Esophagus squamous epithelium (tissue), 5 donors: ENCODE data around the gene WDFY1. TPM values are rescaled to one million over a fixed set of nuclear protein-coding genes. Genes with fewer than 3 reads are reported as not detected.
A peak's percentile ranks its signal among the peaks of the same experiment; 100 is the strongest.

Source experiments
- DNase-seq: peaks from one replicate; lab custom pipeline; 2025; lab: John Stamatoyannopoulos, UW
- H3K27ac ChIP-seq, 4 donors: fragments of 200-600 bp; sonication (generic); one replicate each; pipeline ENCODE4 v1.5.1; 2016 to 2019; ENCODE audit warnings: mild to moderate bottlenecking in 1 of 4
- H3K27me3 ChIP-seq, 4 donors: fragments of 200-600 bp; sonication (generic); 1 replicate in 3 of 4; 2 replicates in 1 of 4; pipeline versions ENCODE4 v1.5.1 to v1.6.0; 2017 to 2021; ENCODE audit warnings: antibody characterized with exemption in 1 of 4
- H3K36me3 ChIP-seq, 3 donors: fragments of 200-600 bp; sonication (generic); one replicate each; pipeline ENCODE4 v1.5.1; 2016 to 2019
- H3K4me1 ChIP-seq, 3 donors: fragments of 200-600 bp; sonication (generic); one replicate each; pipeline ENCODE4 v1.5.1; 2017 to 2019
- H3K4me3 ChIP-seq, 4 donors: fragments of 200-600 bp; sonication (generic); 1 replicate in 3 of 4; 2 replicates in 1 of 4; pipeline ENCODE4 v1.5.1; 2016 to 2019; ENCODE audit warnings: mild to moderate bottlenecking in 2 of 4, moderate library complexity in 1 of 4
- H3K9me3 ChIP-seq, 3 donors: fragments of 200-600 bp; sonication (generic); one replicate each; pipeline ENCODE4 v1.5.1; 2016 to 2019
- POLR2A ChIP-seq, 4 donors: fragments of 450-650 bp; IDR thresholded peaks; one replicate each; pipeline ENCODE4 v1.6.1; 2017; ENCODE audit warnings: antibody characterized with exemption in 4 of 4, mild to moderate bottlenecking in 4 of 4, moderate library complexity in 3 of 4
- WGBS, 2 donors: methylation state at CpG; one replicate each; pipeline ENCODE4 v1.1.5; 2018; 5-methylcytosine and 5-hydroxymethylcytosine counted together
- intact Hi-C: fragments of 100-400 bp; cut with DNase I; formaldehyde crosslinking; loops from one replicate; pipeline ENCODE4 v1.15.0; 2022
- total RNA-seq, 4 donors: library from RNA; depleted of rRNA; stranded (reverse); fragments of >200 nt; gene quantifications; one replicate each; pipeline ENCODE4 v1.1.0, GENCODE V29; 2016
- TF ChIP-seq, protein P1 (sequence below), 6 experiments: fragments of 450-650 bp in 4 of 6; fragments of 200-600 bp in 2 of 6; sonication (generic) in 2 of 6; IDR thresholded peaks; one replicate each; pipeline ENCODE4 v1.5.1; 2016 to 2019; ENCODE audit warnings: antibody characterized with exemption in 6 of 6, mild to moderate bottlenecking in 4 of 6, moderate library complexity in 4 of 6
- donor health status: DM: yes; HTN: yes; CAD: no.

The WDFY1 gene
- total RNA-seq, 4 donors from 2014 or later = 13.8 to 36.4 (median 21.3) TPM

DNA sequence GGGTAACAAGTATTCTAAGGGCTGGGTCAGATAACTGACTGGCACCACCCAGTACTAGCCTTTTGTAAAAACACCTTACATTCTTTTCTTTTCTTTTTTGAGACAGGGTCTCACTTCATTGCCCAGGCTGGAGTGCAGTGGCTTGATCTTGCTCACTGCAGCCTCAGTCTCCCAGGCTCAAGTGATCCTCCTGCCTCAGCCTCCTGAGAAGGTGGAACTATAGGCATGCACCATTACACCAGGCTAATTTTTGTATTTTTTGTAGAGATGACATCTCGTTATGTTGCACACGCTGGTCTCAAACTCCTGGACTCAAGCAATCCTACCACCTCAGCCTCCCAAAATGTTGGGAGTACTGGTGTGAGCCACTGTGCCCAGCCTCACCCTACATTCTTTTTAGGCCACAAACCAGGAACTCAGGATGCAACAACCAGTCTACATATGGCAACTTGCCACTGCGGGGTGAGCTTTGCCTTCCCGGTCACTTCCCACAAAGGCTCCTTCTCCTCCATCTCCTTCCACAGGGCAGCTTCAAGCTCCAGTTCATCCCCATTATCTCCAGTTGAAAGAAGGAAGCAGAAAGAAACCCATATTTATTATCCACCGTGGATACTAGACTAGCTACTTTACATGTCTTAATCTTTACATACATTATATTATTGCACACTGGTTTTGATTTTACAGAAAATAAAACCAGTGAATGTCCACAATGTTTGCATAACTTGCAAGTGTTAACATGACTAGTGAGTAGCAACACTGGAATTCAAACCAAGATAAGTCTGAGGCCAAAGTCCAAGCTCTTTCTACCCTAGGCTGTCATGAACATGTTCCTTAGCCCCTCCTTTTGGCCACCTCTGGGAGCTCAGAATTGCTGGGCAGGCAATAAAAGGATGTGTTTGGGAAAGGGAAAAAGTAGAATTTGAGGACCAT lies 84.1 kb downstream of the WDFY1 start:
- H3K27me3 ChIP-seq = no peaks in the 10 kb centered on the region
- H3K4me3 ChIP-seq = no peak overlapping the region
- H3K9me3 ChIP-seq = no peaks in the 10 kb centered on the region
- peaks cover 0 to 14% (median 4%) of the 10 kb centered on the region in 3 donors for H3K4me1 ChIP-seq
- 22 to 58% methylated on average over 3 to 5 of the region's 5 CpGs for WGBS, 2 donors
- DNase-seq = no peak
- TF ChIP-seq, protein P1, sequence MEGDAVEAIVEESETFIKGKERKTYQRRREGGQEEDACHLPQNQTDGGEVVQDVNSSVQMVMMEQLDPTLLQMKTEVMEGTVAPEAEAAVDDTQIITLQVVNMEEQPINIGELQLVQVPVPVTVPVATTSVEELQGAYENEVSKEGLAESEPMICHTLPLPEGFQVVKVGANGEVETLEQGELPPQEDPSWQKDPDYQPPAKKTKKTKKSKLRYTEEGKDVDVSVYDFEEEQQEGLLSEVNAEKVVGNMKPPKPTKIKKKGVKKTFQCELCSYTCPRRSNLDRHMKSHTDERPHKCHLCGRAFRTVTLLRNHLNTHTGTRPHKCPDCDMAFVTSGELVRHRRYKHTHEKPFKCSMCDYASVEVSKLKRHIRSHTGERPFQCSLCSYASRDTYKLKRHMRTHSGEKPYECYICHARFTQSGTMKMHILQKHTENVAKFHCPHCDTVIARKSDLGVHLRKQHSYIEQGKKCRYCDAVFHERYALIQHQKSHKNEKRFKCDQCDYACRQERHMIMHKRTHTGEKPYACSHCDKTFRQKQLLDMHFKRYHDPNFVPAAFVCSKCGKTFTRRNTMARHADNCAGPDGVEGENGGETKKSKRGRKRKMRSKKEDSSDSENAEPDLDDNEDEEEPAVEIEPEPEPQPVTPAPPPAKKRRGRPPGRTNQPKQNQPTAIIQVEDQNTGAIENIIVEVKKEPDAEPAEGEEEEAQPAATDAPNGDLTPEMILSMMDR (IDR thresholded peaks at IDR 0.05) = no peak
- TF ChIP-seq POLR2A (IDR thresholded peaks at IDR 0.05) = no peak
- no peaks in the 10 kb centered on the region for H3K36me3 ChIP-seq
- intact Hi-C loops = no loop called here
- peak overlapping the region; percentile 4 to 41 (median 16) for H3K27ac ChIP-seq

DNA sequence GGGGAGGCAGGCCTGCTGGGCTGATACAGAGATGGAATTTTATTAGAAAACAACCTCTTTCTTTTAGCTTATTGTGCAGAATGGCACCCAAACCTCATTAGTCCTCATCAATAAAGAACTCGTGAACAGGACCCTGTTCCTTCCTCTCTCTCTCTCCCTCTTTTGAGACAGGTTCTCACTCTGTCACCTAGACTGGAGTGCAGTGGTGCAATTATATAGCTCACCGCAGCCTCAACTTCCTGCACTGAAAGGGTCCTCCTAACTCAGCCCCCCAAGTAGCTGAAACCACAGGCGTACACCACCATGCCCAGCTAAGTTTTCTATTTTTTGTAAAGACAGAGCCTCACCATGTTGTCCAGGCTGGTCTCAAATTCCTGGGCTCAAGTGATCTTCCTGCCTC lies 86.1 kb downstream of the WDFY1 start:
- 84 to 96% methylated on average over 3 of the region's 3 CpGs for WGBS, 2 donors
- no peak for TF ChIP-seq POLR2A (IDR thresholded peaks at IDR 0.05)
- TF ChIP-seq, protein P1 (IDR thresholded peaks at IDR 0.05) = no peak
- intact Hi-C loops = no loop called here
- Histone ChIP-seq H3K36me3 (no peaks in the 10 kb centered on the region), H3K4me1 (peaks cover 0 to 14% (median 4%) of the 10 kb centered on the region in 3 donors), H3K9me3 (no peaks in the 10 kb centered on the region), H3K27ac (no peak overlapping the region), H3K4me3 (no peak overlapping the region), H3K27me3 (no peaks in the 10 kb centered on the region)
- no peak for DNase-seq

DNA sequence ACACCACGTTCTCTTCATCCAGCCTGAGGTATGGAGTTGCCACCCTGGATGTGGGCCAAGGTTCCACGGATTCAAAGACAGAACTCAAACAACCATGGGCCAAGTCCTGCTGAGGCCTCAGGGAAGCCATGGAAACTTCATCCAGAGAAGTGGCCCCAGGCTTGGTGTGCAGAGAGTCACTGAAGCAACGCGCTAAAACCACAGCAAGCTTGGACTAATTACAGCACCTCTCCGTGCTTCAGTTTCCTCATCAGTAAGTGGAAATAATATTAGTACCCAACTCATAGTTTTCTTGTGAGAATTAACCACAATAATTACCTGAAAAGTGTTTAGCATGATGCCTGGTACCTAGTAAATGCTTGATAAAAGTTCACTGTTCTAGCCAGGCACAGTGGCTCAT lies 88.6 kb downstream of the WDFY1 start:
- peaks cover 0 to 12% (median 3%) of the 10 kb centered on the region in 3 donors for H3K4me1 ChIP-seq
- no peaks in the 10 kb centered on the region for H3K36me3 ChIP-seq
- DNase-seq = no peak
- intact Hi-C loops = no loop called here
- 51 to 74% methylated on average over 2 to 3 of the region's 5 CpGs for WGBS, 2 donors
- TF ChIP-seq POLR2A (IDR thresholded peaks at IDR 0.05) = no peak
- TF ChIP-seq, protein P1 (IDR thresholded peaks at IDR 0.05) = no peak
- no peaks in the 10 kb centered on the region for H3K27me3 ChIP-seq
- no peaks in the 10 kb centered on the region for H3K9me3 ChIP-seq
- no peak overlapping the region for H3K4me3 ChIP-seq
- no peak overlapping the region for H3K27ac ChIP-seq

DNA sequence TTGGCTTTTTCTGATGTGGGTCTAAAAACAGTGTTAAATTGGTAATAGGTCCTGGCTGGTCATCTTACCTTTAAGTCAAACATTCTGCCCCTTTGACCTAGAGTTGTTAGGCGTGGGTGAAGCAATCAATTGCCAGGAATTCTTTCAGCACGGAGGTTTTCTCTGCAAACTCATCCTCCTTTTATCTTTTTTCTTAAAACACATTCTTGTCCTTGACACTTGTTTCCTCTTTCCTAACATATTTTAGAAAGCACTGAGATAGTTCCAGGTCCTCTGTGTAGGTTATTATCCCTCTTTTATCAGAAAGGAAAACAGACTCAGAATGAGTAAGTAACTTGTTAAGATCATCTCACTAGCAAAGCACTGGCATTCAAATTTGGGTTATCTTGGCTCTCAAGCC lies 89.1 kb downstream of the WDFY1 start:
- Histone ChIP-seq H3K9me3 (no peaks in the 10 kb centered on the region), H3K4me3 (no peak overlapping the region), H3K27me3 (no peaks in the 10 kb centered on the region), H3K27ac (no peak overlapping the region), H3K4me1 (peaks cover 0 to 6% (median 0%) of the 10 kb centered on the region in 3 donors), H3K36me3 (no peaks in the 10 kb centered on the region)
- intact Hi-C loops = no loop called here
- WGBS, 2 donors = 44 to 61% methylated on average over 2 of the region's 2 CpGs
- TF ChIP-seq POLR2A (IDR thresholded peaks at IDR 0.05) = no peak
- TF ChIP-seq, protein P1 (IDR thresholded peaks at IDR 0.05) = no peak
- no peak for DNase-seq

DNA sequence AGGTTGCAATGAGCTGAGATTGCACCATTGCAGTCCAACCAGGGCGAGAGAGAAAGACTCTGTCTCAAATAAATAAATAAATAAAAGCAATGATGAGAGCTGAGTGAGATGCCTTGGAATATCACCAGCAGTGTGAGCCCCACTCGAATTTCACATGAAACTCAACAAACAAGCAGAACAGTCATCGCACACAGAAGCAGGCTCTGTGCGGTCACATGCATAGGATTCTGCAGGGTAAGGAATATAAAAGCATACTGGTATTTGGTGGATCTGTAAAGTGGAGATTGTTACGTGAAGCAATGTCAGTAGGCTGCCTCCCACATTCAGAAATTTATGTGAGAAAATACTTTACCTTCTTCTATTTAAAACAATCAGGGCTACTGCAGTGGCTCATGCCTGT lies 89.7 kb downstream of the WDFY1 start:
- Histone ChIP-seq H3K27me3 (no peaks in the 10 kb centered on the region), H3K9me3 (no peaks in the 10 kb centered on the region), H3K4me3 (no peak overlapping the region), H3K4me1 (no peaks in the 10 kb centered on the region), H3K36me3 (no peaks in the 10 kb centered on the region), H3K27ac (no peak overlapping the region)
- WGBS, 2 donors = 80 to 86% methylated on average over 5 of the region's 5 CpGs
- DNase-seq = no peak
- intact Hi-C loops = no loop called here
- no peak for TF ChIP-seq POLR2A (IDR thresholded peaks at IDR 0.05)
- TF ChIP-seq, protein P1 (IDR thresholded peaks at IDR 0.05) = no peak
